Endothelial cell of umbilical vein (primary cell): Measurements from ENCODE around the gene ZDHHC13. TPM values are rescaled to one million over a fixed set of nuclear protein-coding genes. Genes with fewer than 3 reads are reported as not detected.

ENCODE experiments used
- BruUV-seq: library from RNA; stranded (reverse); fragments of 400-500 nt; replicated peaks from 2 replicates; lab custom pipeline; 2021; lab: Mats Ljungman, UMichigan
- CTCF ChIA-PET: fragments of 300-600, 350-600 bp; sonication (Branson Sonifier 250); formaldehyde crosslinking; loops from one replicate; lab custom pipeline; 2021; ENCODE audit warnings: antibody characterized with exemption, inconsistent platforms; lab: Charles Lee
- POLR2A ChIA-PET: fragments of 300-600, 350-600 bp; sonication (Branson Sonifier 250); formaldehyde crosslinking; loops from one replicate; lab custom pipeline; 2021; ENCODE audit warnings: antibody characterized with exemption, inconsistent platforms; lab: Charles Lee
- DNase-seq: peaks from one replicate; pipeline ENCODE4 v3.0.0-alpha.2; 2011; ENCODE audit warnings: low read depth, low spot score
- FAIRE-seq: peaks from 2 replicates; lab custom pipeline; 2011; peaks lifted over from hg19 to GRCh38; lab: Jason Lieb, UNC
- H2AFZ ChIP-seq: 2 replicates; pipeline ENCODE4 v1.6.0; 2012; ENCODE audit warnings: low read depth, low read length, control low read depth, inconsistent platforms
- H3K27ac ChIP-seq: 2 replicates; pipeline ENCODE4 v1.5.1; 2011; ENCODE audit warnings: low read depth, mild to moderate bottlenecking, control low read depth, low read length, moderate library complexity; ENCODE audit not compliant: insufficient read depth
- H3K27me3 ChIP-seq, 2 experiments: 2 replicates each; pipeline versions ENCODE4 v1.6.0 to v1.6.1; 2011; ENCODE audit warnings: low read length in 2 of 2, mixed read lengths in 1 of 2; ENCODE audit not compliant: control insufficient read depth in 2 of 2, insufficient read depth in 2 of 2
- H3K36me3 ChIP-seq, 2 experiments: 2 replicates in 1 of 2; 3 replicates in 1 of 2; pipeline ENCODE4 v1.5.1; 2011; ENCODE audit warnings: low read length in 2 of 2, mild to moderate bottlenecking in 1 of 2, moderate library complexity in 1 of 2; ENCODE audit not compliant: control insufficient read depth in 2 of 2, insufficient read depth in 2 of 2; ENCODE audit errors: extremely low read depth in 1 of 2
- H3K4me1 ChIP-seq: 3 replicates; pipeline ENCODE4 v1.5.1; 2011; ENCODE audit warnings: mild to moderate bottlenecking, low read length; ENCODE audit not compliant: control insufficient read depth, insufficient read depth; ENCODE audit errors: extremely low read depth
- H3K4me2 ChIP-seq: 2 replicates; pipeline ENCODE4 v1.6.1; 2011; ENCODE audit warnings: low read length, control low read depth, mixed read lengths; ENCODE audit not compliant: insufficient read depth
- H3K4me3 ChIP-seq, 3 experiments: fragments of 200-600 bp in 1 of 3; sonication (generic), shearing (Covaris generic) in 1 of 3; replicated peaks in 1 of 3; 2 replicates each; pipeline ENCODE4 v1.5.1; 2011 to 2016; ENCODE audit warnings: control low read depth in 3 of 3, low read length in 3 of 3, mild to moderate bottlenecking in 2 of 3, inconsistent platforms in 1 of 3, low read depth in 1 of 3, moderate library complexity in 1 of 3; ENCODE audit not compliant: insufficient read depth in 1 of 3
- H3K79me2 ChIP-seq: 2 replicates; pipeline ENCODE4 v1.6.0; 2012; ENCODE audit warnings: low read length, inconsistent platforms; ENCODE audit not compliant: control insufficient read depth, insufficient read depth
- H3K9ac ChIP-seq: replicated peaks from 2 replicates; pipeline ENCODE3; 2011; ENCODE audit warnings: low read length, control low read depth; ENCODE audit not compliant: insufficient read depth; ENCODE audit errors: extremely low read depth
- H3K9me1 ChIP-seq: replicated peaks from 3 replicates; pipeline ENCODE4 v1.6.0; 2011; ENCODE audit warnings: mild to moderate bottlenecking, low read length; ENCODE audit not compliant: control insufficient read depth, insufficient read depth; ENCODE audit errors: extremely low read depth
- H3K9me3 ChIP-seq: replicated peaks from 2 replicates; pipeline ENCODE4 v1.5.1; 2012; ENCODE audit warnings: low read length, inconsistent platforms; ENCODE audit not compliant: control insufficient read depth, insufficient read depth
- H4K20me1 ChIP-seq: replicated peaks from 2 replicates; pipeline ENCODE3; 2011; ENCODE audit warnings: mild to moderate bottlenecking, low read length; ENCODE audit not compliant: control insufficient read depth, insufficient read depth; ENCODE audit errors: extremely low read depth
- EZH2 ChIP-seq: IDR thresholded peaks from 2 replicates; pipeline ENCODE4 v1.6.1; 2012; ENCODE audit warnings: borderline replicate concordance, low read depth, mild to moderate bottlenecking, moderate library complexity, low read length, inconsistent platforms; ENCODE audit not compliant: severe bottlenecking
- FOS ChIP-seq: IDR thresholded peaks from 2 replicates; pipeline ENCODE4 v1.6.1; 2011; ENCODE audit warnings: mild to moderate bottlenecking, low read length, moderate library complexity, borderline replicate concordance; ENCODE audit not compliant: insufficient read depth
- GATA2 ChIP-seq: IDR thresholded peaks from 2 replicates; pipeline ENCODE4 v1.7.0; 2011; ENCODE audit warnings: low read depth, mild to moderate bottlenecking, moderate library complexity, mixed read lengths, low read length; ENCODE audit not compliant: insufficient read length, insufficient read depth
- JUN ChIP-seq: IDR thresholded peaks from 2 replicates; pipeline ENCODE4 v1.6.1; 2011; ENCODE audit warnings: borderline replicate concordance, low read depth; ENCODE audit not compliant: insufficient read length, insufficient read depth
- MYC ChIP-seq: IDR thresholded peaks from one replicate; pipeline ENCODE4 v1.6.1; 2011; ENCODE audit warnings: mild to moderate bottlenecking, low read depth, low read length
- POLR2A ChIP-seq: IDR thresholded peaks from 2 replicates; pipeline ENCODE4 v1.6.1; 2012; ENCODE audit warnings: low read depth, mild to moderate bottlenecking, control low read depth, low read length
- POLR2AphosphoS5 ChIP-seq: IDR thresholded peaks from 2 replicates; pipeline ENCODE4 v1.6.1; 2012; ENCODE audit warnings: low read depth, mild to moderate bottlenecking, control low read depth, low read length, moderate library complexity; ENCODE audit not compliant: insufficient read depth
- dilution Hi-C: fragments of 300-500 bp; cut with MboI; formaldehyde crosslinking; loops from one replicate; pipeline ENCODE4 v1.15.0; 2019; ENCODE audit warnings: low sequenced_read_pairs; ENCODE audit not compliant: extremely low pct_ligation_motif_present
- intact Hi-C: fragments of 100-400 bp; cut with micrococcal nuclease; formaldehyde crosslinking; loops from one replicate; pipeline ENCODE4 v1.10.0; 2022
- polyA plus RNA-seq, 4 experiments: library from polyadenylated mRNA; depleted of rRNA in 3 of 4; stranded (reverse) in 3 of 4; unstranded in 1 of 4; fragments of >200 nt; gene quantifications; 2 replicates each; pipeline versions ENCODE4 v1.2.1 to v1.2.3, GENCODE V29; 2011 to 2012; ENCODE audit warnings: missing spikeins in 1 of 4
- total RNA-seq: library from RNA; stranded (reverse); gene quantifications from 2 replicates; pipeline ENCODE4 v1.2.3, GENCODE V29; 2021
- TF ChIP-seq, protein P1 (sequence below), 2 donors: IDR thresholded peaks; 1 replicate in 1 of 2; 2 replicates in 1 of 2; pipeline ENCODE4 v1.5.1; 2011; ENCODE audit warnings: low read length in 2 of 2, mild to moderate bottlenecking in 2 of 2, moderate library complexity in 2 of 2, control low read depth in 1 of 2, inconsistent platforms in 1 of 2, low read depth in 1 of 2; ENCODE audit not compliant: insufficient read depth in 1 of 2; ENCODE audit errors: extremely low read depth in 1 of 2
- TF ChIP-seq, protein P2 (sequence below): IDR thresholded peaks from 2 replicates; pipeline ENCODE4 v1.6.1; 2011; ENCODE audit not compliant: insufficient read depth, insufficient read length

The ZDHHC13 gene
- total and polyA plus RNA-seq, 2 donors (not counting 3 experiments of a cell fraction or from before 2014, with no cell fraction given), result 37.4 to 52.9 TPM

DNA sequence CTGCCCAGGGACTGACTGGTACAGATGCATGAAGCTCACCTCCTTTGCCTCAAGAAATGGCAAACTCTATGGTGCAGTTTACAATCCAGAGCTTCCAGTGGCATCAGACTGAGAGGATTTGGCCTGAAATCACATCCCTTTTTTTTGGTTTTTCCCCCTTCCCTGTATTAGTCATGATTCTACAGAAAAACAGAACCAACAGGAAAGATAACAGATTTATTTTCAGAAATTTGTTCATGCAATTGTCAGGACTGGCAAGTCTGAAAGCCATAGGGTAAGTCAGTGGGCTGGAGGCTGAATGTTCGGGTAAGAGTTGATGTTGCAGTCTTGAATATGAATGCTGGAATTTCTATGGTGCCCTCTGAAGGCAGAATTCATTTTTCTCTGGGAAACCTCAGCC, 12.0 kb upstream of the ZDHHC13 start:
- FAIRE-seq, result peak; percentile 35
- Histone ChIP-seq H3K27me3 (no peaks in the 10 kb centered on the region), H3K36me3 (no peaks in the 10 kb centered on the region), H3K4me3 (no peak overlapping the region), H3K9ac (no peak overlapping the region), H3K4me1 (peaks cover 22% of the 10 kb centered on the region), H3K9me3 (no peaks in the 10 kb centered on the region), H4K20me1 (no peaks in the 10 kb centered on the region), H3K79me2 (no peaks in the 10 kb centered on the region), H3K9me1 (no peaks in the 10 kb centered on the region), H2AFZ (no peak overlapping the region), H3K27ac (no peak overlapping the region), H3K4me2 (no peak overlapping the region)
- dilution Hi-C loops (no loop called here), intact Hi-C loops (no loop called here)
- no peak for DNase-seq
- no peak for TF ChIP-seq POLR2AphosphoS5
- CTCF ChIA-PET, result interaction anchor here (0.7 to 2.1 kb wide), 2 partner anchors 28 to 93 kb away, joined by 3 to 12 read pairs; no protein-coding TSS in a partner anchor
- no TSS peak for BruUV-seq
- POLR2A ChIA-PET, result interaction anchor here (0.8 kb wide), 1 partner anchor 24 kb away, joined by 5 read pairs; no protein-coding TSS in a partner anchor

DNA sequence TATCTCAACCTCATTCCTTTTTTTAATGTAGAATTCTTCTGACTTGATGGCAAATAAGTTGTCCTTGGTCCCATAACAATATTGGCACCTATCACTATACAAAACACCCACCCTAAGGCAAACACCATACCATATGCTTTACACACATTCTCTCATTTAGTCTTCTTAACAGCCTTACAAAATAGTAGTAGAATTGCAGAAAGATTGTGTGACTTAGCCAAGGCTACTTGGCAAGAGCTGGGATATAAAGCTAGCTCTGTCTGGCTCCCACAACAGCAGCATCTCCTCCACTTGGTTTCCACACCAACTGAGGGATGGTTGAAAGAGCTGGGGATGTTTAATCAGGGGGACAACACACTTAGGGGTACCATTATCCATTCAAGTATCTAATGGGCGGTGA, 9.8 kb upstream of the ZDHHC13 start:
- no TSS peak for BruUV-seq
- CTCF ChIA-PET, result interaction anchor here (1.4 to 6.4 kb wide), 2 partner anchors 16 to 29 kb away, joined by 4 to 121 read pairs; no protein-coding TSS in a partner anchor
- Histone ChIP-seq H4K20me1 (no peaks in the 10 kb centered on the region), H3K4me3 (no peak overlapping the region), H3K9me3 (no peaks in the 10 kb centered on the region), H3K36me3 (no peaks in the 10 kb centered on the region), H3K79me2 (no peaks in the 10 kb centered on the region), H3K4me2 (no peak overlapping the region), H2AFZ (no peak overlapping the region), H3K9ac (no peak overlapping the region), H3K4me1 (peaks cover 21% of the 10 kb centered on the region), H3K27me3 (no peaks in the 10 kb centered on the region), H3K27ac (no peak overlapping the region), H3K9me1 (no peaks in the 10 kb centered on the region)
- dilution Hi-C loops (no loop called here), intact Hi-C loops (no loop called here)
- POLR2A ChIA-PET, result no interaction called here
- TF ChIP-seq POLR2AphosphoS5 (no peak), FOS (no peak), JUN (no peak), POLR2A (no peak), MYC (no peak), GATA2 (no peak), EZH2 (no peak)
- TF ChIP-seq, protein P1, sequence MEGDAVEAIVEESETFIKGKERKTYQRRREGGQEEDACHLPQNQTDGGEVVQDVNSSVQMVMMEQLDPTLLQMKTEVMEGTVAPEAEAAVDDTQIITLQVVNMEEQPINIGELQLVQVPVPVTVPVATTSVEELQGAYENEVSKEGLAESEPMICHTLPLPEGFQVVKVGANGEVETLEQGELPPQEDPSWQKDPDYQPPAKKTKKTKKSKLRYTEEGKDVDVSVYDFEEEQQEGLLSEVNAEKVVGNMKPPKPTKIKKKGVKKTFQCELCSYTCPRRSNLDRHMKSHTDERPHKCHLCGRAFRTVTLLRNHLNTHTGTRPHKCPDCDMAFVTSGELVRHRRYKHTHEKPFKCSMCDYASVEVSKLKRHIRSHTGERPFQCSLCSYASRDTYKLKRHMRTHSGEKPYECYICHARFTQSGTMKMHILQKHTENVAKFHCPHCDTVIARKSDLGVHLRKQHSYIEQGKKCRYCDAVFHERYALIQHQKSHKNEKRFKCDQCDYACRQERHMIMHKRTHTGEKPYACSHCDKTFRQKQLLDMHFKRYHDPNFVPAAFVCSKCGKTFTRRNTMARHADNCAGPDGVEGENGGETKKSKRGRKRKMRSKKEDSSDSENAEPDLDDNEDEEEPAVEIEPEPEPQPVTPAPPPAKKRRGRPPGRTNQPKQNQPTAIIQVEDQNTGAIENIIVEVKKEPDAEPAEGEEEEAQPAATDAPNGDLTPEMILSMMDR (IDR thresholded peaks at IDR 0.05; ENCODE audit: extremely low read depth in 1 of 2, insufficient read depth in 1 of 2, low read depth in 1 of 2, low read length in 2 of 2), result no peak
- TF ChIP-seq, protein P2, sequence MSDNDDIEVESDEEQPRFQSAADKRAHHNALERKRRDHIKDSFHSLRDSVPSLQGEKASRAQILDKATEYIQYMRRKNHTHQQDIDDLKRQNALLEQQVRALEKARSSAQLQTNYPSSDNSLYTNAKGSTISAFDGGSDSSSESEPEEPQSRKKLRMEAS, result no peak
- DNase-seq, result no peak
- no peak for FAIRE-seq
